Endothelial cell of umbilical vein (primary cell): Measurements from ENCODE around the gene STON2. TPM values are rescaled to one million over a fixed set of nuclear protein-coding genes. Genes with fewer than 3 reads are reported as not detected.
A peak's percentile ranks its signal among the peaks of the same experiment; 100 is the strongest.

Experiments
- BruUV-seq: library from RNA; stranded (reverse); fragments of 400-500 nt; replicated peaks from 2 replicates; lab custom pipeline; 2021; lab: Mats Ljungman, UMichigan
- CTCF ChIA-PET: fragments of 300-600, 350-600 bp; sonication (Branson Sonifier 250); formaldehyde crosslinking; loops from one replicate; lab custom pipeline; 2021; ENCODE audit warnings: antibody characterized with exemption, inconsistent platforms; lab: Charles Lee
- POLR2A ChIA-PET: fragments of 300-600, 350-600 bp; sonication (Branson Sonifier 250); formaldehyde crosslinking; loops from one replicate; lab custom pipeline; 2021; ENCODE audit warnings: antibody characterized with exemption, inconsistent platforms; lab: Charles Lee
- DNase-seq: peaks from one replicate; pipeline ENCODE4 v3.0.0-alpha.2; 2011; ENCODE audit warnings: low read depth, low spot score
- FAIRE-seq: peaks from 2 replicates; lab custom pipeline; 2011; peaks lifted over from hg19 to GRCh38; lab: Jason Lieb, UNC
- H2AFZ ChIP-seq: 2 replicates; pipeline ENCODE4 v1.6.0; 2012; ENCODE audit warnings: low read depth, low read length, control low read depth, inconsistent platforms
- H3K27ac ChIP-seq: 2 replicates; pipeline ENCODE4 v1.5.1; 2011; ENCODE audit warnings: low read depth, mild to moderate bottlenecking, control low read depth, low read length, moderate library complexity; ENCODE audit not compliant: insufficient read depth
- H3K27me3 ChIP-seq, 2 experiments: 2 replicates each; pipeline versions ENCODE4 v1.6.0 to v1.6.1; 2011; ENCODE audit warnings: low read length in 2 of 2, mixed read lengths in 1 of 2; ENCODE audit not compliant: control insufficient read depth in 2 of 2, insufficient read depth in 2 of 2
- H3K36me3 ChIP-seq, 2 experiments: 2 replicates in 1 of 2; 3 replicates in 1 of 2; pipeline ENCODE4 v1.5.1; 2011; ENCODE audit warnings: low read length in 2 of 2, mild to moderate bottlenecking in 1 of 2, moderate library complexity in 1 of 2; ENCODE audit not compliant: control insufficient read depth in 2 of 2, insufficient read depth in 2 of 2; ENCODE audit errors: extremely low read depth in 1 of 2
- H3K4me1 ChIP-seq: 3 replicates; pipeline ENCODE4 v1.5.1; 2011; ENCODE audit warnings: mild to moderate bottlenecking, low read length; ENCODE audit not compliant: control insufficient read depth, insufficient read depth; ENCODE audit errors: extremely low read depth
- H3K4me2 ChIP-seq: 2 replicates; pipeline ENCODE4 v1.6.1; 2011; ENCODE audit warnings: low read length, control low read depth, mixed read lengths; ENCODE audit not compliant: insufficient read depth
- H3K4me3 ChIP-seq, 3 experiments: fragments of 200-600 bp in 1 of 3; sonication (generic), shearing (Covaris generic) in 1 of 3; replicated peaks in 1 of 3; 2 replicates each; pipeline ENCODE4 v1.5.1; 2011 to 2016; ENCODE audit warnings: control low read depth in 3 of 3, low read length in 3 of 3, mild to moderate bottlenecking in 2 of 3, inconsistent platforms in 1 of 3, low read depth in 1 of 3, moderate library complexity in 1 of 3; ENCODE audit not compliant: insufficient read depth in 1 of 3
- H3K79me2 ChIP-seq: 2 replicates; pipeline ENCODE4 v1.6.0; 2012; ENCODE audit warnings: low read length, inconsistent platforms; ENCODE audit not compliant: control insufficient read depth, insufficient read depth
- H3K9ac ChIP-seq: replicated peaks from 2 replicates; pipeline ENCODE3; 2011; ENCODE audit warnings: low read length, control low read depth; ENCODE audit not compliant: insufficient read depth; ENCODE audit errors: extremely low read depth
- H3K9me1 ChIP-seq: replicated peaks from 3 replicates; pipeline ENCODE4 v1.6.0; 2011; ENCODE audit warnings: mild to moderate bottlenecking, low read length; ENCODE audit not compliant: control insufficient read depth, insufficient read depth; ENCODE audit errors: extremely low read depth
- H3K9me3 ChIP-seq: replicated peaks from 2 replicates; pipeline ENCODE4 v1.5.1; 2012; ENCODE audit warnings: low read length, inconsistent platforms; ENCODE audit not compliant: control insufficient read depth, insufficient read depth
- H4K20me1 ChIP-seq: replicated peaks from 2 replicates; pipeline ENCODE3; 2011; ENCODE audit warnings: mild to moderate bottlenecking, low read length; ENCODE audit not compliant: control insufficient read depth, insufficient read depth; ENCODE audit errors: extremely low read depth
- EZH2 ChIP-seq: IDR thresholded peaks from 2 replicates; pipeline ENCODE4 v1.6.1; 2012; ENCODE audit warnings: borderline replicate concordance, low read depth, mild to moderate bottlenecking, moderate library complexity, low read length, inconsistent platforms; ENCODE audit not compliant: severe bottlenecking
- FOS ChIP-seq: IDR thresholded peaks from 2 replicates; pipeline ENCODE4 v1.6.1; 2011; ENCODE audit warnings: mild to moderate bottlenecking, low read length, moderate library complexity, borderline replicate concordance; ENCODE audit not compliant: insufficient read depth
- GATA2 ChIP-seq: IDR thresholded peaks from 2 replicates; pipeline ENCODE4 v1.7.0; 2011; ENCODE audit warnings: low read depth, mild to moderate bottlenecking, moderate library complexity, mixed read lengths, low read length; ENCODE audit not compliant: insufficient read length, insufficient read depth
- JUN ChIP-seq: IDR thresholded peaks from 2 replicates; pipeline ENCODE4 v1.6.1; 2011; ENCODE audit warnings: borderline replicate concordance, low read depth; ENCODE audit not compliant: insufficient read length, insufficient read depth
- MAX ChIP-seq: IDR thresholded peaks from 2 replicates; pipeline ENCODE4 v1.6.1; 2011; ENCODE audit not compliant: insufficient read depth, insufficient read length
- MYC ChIP-seq: IDR thresholded peaks from one replicate; pipeline ENCODE4 v1.6.1; 2011; ENCODE audit warnings: mild to moderate bottlenecking, low read depth, low read length
- POLR2A ChIP-seq: IDR thresholded peaks from 2 replicates; pipeline ENCODE4 v1.6.1; 2012; ENCODE audit warnings: low read depth, mild to moderate bottlenecking, control low read depth, low read length
- POLR2AphosphoS5 ChIP-seq: IDR thresholded peaks from 2 replicates; pipeline ENCODE4 v1.6.1; 2012; ENCODE audit warnings: low read depth, mild to moderate bottlenecking, control low read depth, low read length, moderate library complexity; ENCODE audit not compliant: insufficient read depth
- dilution Hi-C: fragments of 300-500 bp; cut with MboI; formaldehyde crosslinking; loops from one replicate; pipeline ENCODE4 v1.15.0; 2019; ENCODE audit warnings: low sequenced_read_pairs; ENCODE audit not compliant: extremely low pct_ligation_motif_present
- intact Hi-C: fragments of 100-400 bp; cut with micrococcal nuclease; formaldehyde crosslinking; loops from one replicate; pipeline ENCODE4 v1.10.0; 2022
- polyA plus RNA-seq, 4 experiments: library from polyadenylated mRNA; depleted of rRNA in 3 of 4; stranded (reverse) in 3 of 4; unstranded in 1 of 4; fragments of >200 nt; gene quantifications; 2 replicates each; pipeline versions ENCODE4 v1.2.1 to v1.2.3, GENCODE V29; 2011 to 2012; ENCODE audit warnings: missing spikeins in 1 of 4
- total RNA-seq: library from RNA; stranded (reverse); gene quantifications from 2 replicates; pipeline ENCODE4 v1.2.3, GENCODE V29; 2021
- TF ChIP-seq, protein P1 (sequence below), 2 donors: IDR thresholded peaks; 1 replicate in 1 of 2; 2 replicates in 1 of 2; pipeline ENCODE4 v1.5.1; 2011; ENCODE audit warnings: low read length in 2 of 2, mild to moderate bottlenecking in 2 of 2, moderate library complexity in 2 of 2, control low read depth in 1 of 2, inconsistent platforms in 1 of 2, low read depth in 1 of 2; ENCODE audit not compliant: insufficient read depth in 1 of 2; ENCODE audit errors: extremely low read depth in 1 of 2

The STON2 gene
- total and polyA plus RNA-seq, 2 donors (not counting 3 experiments of a cell fraction or from before 2014, with no cell fraction given) = not detected

DNA sequence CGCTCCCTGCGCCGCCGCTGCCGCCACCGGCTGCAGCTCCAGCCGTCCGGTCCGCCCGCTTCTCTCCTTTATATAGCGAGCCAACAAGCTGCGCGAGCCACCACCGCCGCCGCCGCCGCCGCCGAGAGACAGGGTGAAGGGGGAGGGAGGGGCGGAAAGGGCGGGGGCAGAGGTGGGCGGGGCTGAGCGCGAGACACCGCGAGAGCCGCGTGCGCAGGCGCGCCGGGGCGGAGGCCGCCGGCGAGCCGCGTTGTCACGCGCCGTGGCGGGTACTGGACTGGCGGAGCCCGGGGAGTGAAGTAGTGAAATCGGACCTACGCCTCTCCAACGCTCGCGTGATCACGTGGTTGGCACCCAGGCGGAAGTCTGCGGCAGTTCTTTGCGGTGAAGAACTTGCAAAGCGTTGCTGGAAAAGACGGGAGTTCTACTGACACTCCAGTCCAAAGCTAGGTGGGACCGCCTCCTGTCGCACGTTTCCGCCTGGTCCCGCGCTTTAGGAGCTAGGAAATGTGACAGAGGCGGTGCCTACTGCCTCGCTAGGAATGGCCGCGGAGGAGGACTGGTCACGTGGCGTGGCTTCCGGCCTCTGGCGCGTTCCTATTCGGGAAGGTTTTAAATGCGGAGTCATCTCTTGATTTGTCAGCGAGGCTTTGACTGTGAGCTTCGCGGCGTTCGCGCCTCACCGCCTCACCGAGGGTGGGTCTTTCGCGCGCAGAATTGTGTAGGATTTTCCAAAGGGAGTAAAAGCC lies 179.1 kb downstream of the STON2 start, which contains the start of gene GTF2A1:
GTF2A1 (minus strand) TSS at position 130 of the 749 bp plus-strand sequence. CDS start 441 bp downstream, outside the sequence.
- no peaks in the 10 kb centered on the region for H4K20me1 ChIP-seq
- H3K27me3 ChIP-seq = no peaks in the 10 kb centered on the region
- H3K9ac ChIP-seq = peak within 1 kb of the TSS; percentile 99
- H3K36me3 ChIP-seq = no peaks in the 10 kb centered on the region
- peaks cover 36% of the 10 kb centered on the region for H3K79me2 ChIP-seq
- peak within 1 kb of the TSS; percentile 96 for H3K27ac ChIP-seq
- TSS peak; percentile 3 for BruUV-seq
- H3K4me1 ChIP-seq = peaks cover 18% of the 10 kb centered on the region
- dilution Hi-C loops (no loop called here), intact Hi-C loops (loop anchor here (5.0 kb wide), 2 partner anchors 216 to 584 kb away; no protein-coding TSS in a partner anchor)
- DNase-seq = peak; percentile 97
- TF ChIP-seq, protein P1, sequence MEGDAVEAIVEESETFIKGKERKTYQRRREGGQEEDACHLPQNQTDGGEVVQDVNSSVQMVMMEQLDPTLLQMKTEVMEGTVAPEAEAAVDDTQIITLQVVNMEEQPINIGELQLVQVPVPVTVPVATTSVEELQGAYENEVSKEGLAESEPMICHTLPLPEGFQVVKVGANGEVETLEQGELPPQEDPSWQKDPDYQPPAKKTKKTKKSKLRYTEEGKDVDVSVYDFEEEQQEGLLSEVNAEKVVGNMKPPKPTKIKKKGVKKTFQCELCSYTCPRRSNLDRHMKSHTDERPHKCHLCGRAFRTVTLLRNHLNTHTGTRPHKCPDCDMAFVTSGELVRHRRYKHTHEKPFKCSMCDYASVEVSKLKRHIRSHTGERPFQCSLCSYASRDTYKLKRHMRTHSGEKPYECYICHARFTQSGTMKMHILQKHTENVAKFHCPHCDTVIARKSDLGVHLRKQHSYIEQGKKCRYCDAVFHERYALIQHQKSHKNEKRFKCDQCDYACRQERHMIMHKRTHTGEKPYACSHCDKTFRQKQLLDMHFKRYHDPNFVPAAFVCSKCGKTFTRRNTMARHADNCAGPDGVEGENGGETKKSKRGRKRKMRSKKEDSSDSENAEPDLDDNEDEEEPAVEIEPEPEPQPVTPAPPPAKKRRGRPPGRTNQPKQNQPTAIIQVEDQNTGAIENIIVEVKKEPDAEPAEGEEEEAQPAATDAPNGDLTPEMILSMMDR (IDR thresholded peaks at IDR 0.05; ENCODE audit: extremely low read depth in 1 of 2, insufficient read depth in 1 of 2, low read depth in 1 of 2, low read length in 2 of 2) = no peak
- TF ChIP-seq POLR2A (peak; percentile 99), GATA2 (no peak), MAX (peak; percentile 82), MYC (peak; percentile 69), JUN (no peak), POLR2AphosphoS5 (peak; percentile 96), FOS (no peak), EZH2 (no peak)
- no peaks in the 10 kb centered on the region for H3K9me3 ChIP-seq
- POLR2A ChIA-PET = interaction anchor here (0.6 to 1.6 kb wide), 10 partner anchors 8 to 643 kb away, joined by 3 to 11 read pairs (median 4); partner anchors contain the start of gene CEP128
- CTCF ChIA-PET = interaction anchor here (1.0 to 1.1 kb wide), 3 partner anchors 48 to 244 kb away, joined by 3 to 4 read pairs (median 4); no protein-coding TSS in a partner anchor
- H3K9me1 ChIP-seq = no peaks in the 10 kb centered on the region
- peak; percentile 88 for FAIRE-seq
- peak within 1 kb of the TSS; percentile 97 for H3K4me2 ChIP-seq
- peak within 1 kb of the TSS; percentile 70 for H2AFZ ChIP-seq
- H3K4me3 ChIP-seq = peak within 1 kb of the TSS; percentile 84 to 99 (median 98)
